ENCODE data around the gene PAX7. TPM values are rescaled to one million over a fixed set of nuclear protein-coding genes. Genes with fewer than 3 reads are reported as not detected.
"Not testable (repeated sequence)": the region's sequence is repeated elsewhere in the genome, so short reads cannot be mapped to it uniquely, and the experiment has no call there.

The PAX7 gene
- total and polyA plus RNA-seq, 2 donors (not counting 1 experiment from before 2014, with no cell fraction given): not detected

GRCh38 chr1:18583326-18583941, 47.2 kb upstream of the PAX7 start:
- Histone ChIP-seq H4K20me1 (ENCODE audit: control insufficient read depth, insufficient read depth, low read length, poor library complexity, severe bottlenecking) (no peaks in the 10 kb centered on the region), H3K4me2 (replicated peaks; ENCODE audit: low read depth, low read length, poor library complexity, severe bottlenecking) (no peak overlapping the region), H3K9me3 (ENCODE audit: control extremely low read depth in 1 of 3, control insufficient read depth in 2 of 3, insufficient read depth in 1 of 3, low read length in 2 of 3) (peaks cover 0 to 5% (median 0%) of the 10 kb centered on the region in 3 donors), H3K27ac (ENCODE audit: low read length in 2 of 2) (no peak overlapping the region), H3K79me2 (ENCODE audit: control insufficient read depth, insufficient read depth, low read length) (no peaks in the 10 kb centered on the region), H3K4me3 (ENCODE audit: control extremely low read depth in 1 of 5, extremely low read depth in 1 of 5, insufficient read depth in 1 of 5, low read depth in 2 of 5, low read length in 4 of 5) (no peak overlapping the region), H3K9ac (ENCODE audit: low read length) (no peak overlapping the region), H2AFZ (ENCODE audit: insufficient read depth, low read depth, low read length, poor library complexity, severe bottlenecking) (no peak overlapping the region), H3K4me1 (ENCODE audit: control insufficient read depth in 2 of 2, insufficient read depth in 2 of 2, low read length in 2 of 2) (no peaks in the 10 kb centered on the region), H3K36me3 (replicated peaks in 1 of 2; ENCODE audit: control extremely low read depth in 1 of 2, control insufficient read depth in 1 of 2, extremely low read depth in 1 of 2, insufficient read depth in 2 of 2, low read length in 1 of 2) (no peaks in the 10 kb centered on the region), H3K27me3 (replicated peaks in 1 of 4; ENCODE audit: control extremely low read depth in 1 of 4, control insufficient read depth in 3 of 4, insufficient read depth in 4 of 4, low read length in 3 of 4) (peaks cover 0 to 4% (median 0%) of the 10 kb centered on the region in 4 experiments)
- peaks cover 24% of the 10 kb centered on the region for H3K27me3 Mint-ChIP-seq
- no peaks in the 10 kb centered on the region for H3K9me3 Mint-ChIP-seq (ENCODE audit: insufficient read depth)
- intact Hi-C loops (cut with micrococcal nuclease): loop anchor here (5.0 kb wide), 1 partner anchor 931 kb away; no protein-coding TSS in a partner anchor
- ChIA-PET CTCF (interaction anchor here (1.1 kb wide), 1 partner anchor 8 kb away, joined by 4 read pairs; no protein-coding TSS in a partner anchor), POLR2A (no interaction called here)
- H3K27ac Mint-ChIP-seq: no peak overlapping the region
- ATAC-seq (ENCODE audit: low read depth) (no peak), DNase-seq (no peak)
- no peaks in the 10 kb centered on the region for H3K4me1 Mint-ChIP-seq
- WGBS (ENCODE audit: insufficient coverage): 63% methylated on average over 6 of the region's 7 CpGs
- TF ChIP-seq EZH2 (IDR thresholded peaks at IDR 0.05; ENCODE audit: borderline replicate concordance, insufficient read depth, low read depth, low read length, poor library complexity, severe bottlenecking) (no peak), CTCF (IDR thresholded peaks at IDR 0.05) (no peak)
- H3K4me3 Mint-ChIP-seq: no peak overlapping the region

GRCh38 chr1:18586016-18586415, 44.6 kb upstream of the PAX7 start:
- H3K27ac Mint-ChIP-seq; H3K79me2 ChIP-seq (ENCODE audit: control insufficient read depth, insufficient read depth, low read length); POLR2A ChIA-PET; H3K36me3 ChIP-seq (replicated peaks in 1 of 2; ENCODE audit: control extremely low read depth in 1 of 2, control insufficient read depth in 1 of 2, extremely low read depth in 1 of 2, insufficient read depth in 2 of 2, low read length in 1 of 2); H3K9me3 Mint-ChIP-seq (ENCODE audit: insufficient read depth); DNase-seq; H3K27me3 ChIP-seq (replicated peaks in 1 of 4; ENCODE audit: control extremely low read depth in 1 of 4, control insufficient read depth in 3 of 4, insufficient read depth in 4 of 4, low read length in 3 of 4); H3K27ac ChIP-seq (ENCODE audit: low read length in 2 of 2); H2AFZ ChIP-seq (ENCODE audit: insufficient read depth, low read depth, low read length, poor library complexity, severe bottlenecking); H4K20me1 ChIP-seq (ENCODE audit: control insufficient read depth, insufficient read depth, low read length, poor library complexity, severe bottlenecking); H3K4me1 ChIP-seq (ENCODE audit: control insufficient read depth in 2 of 2, insufficient read depth in 2 of 2, low read length in 2 of 2); ATAC-seq (ENCODE audit: low read depth); intact Hi-C loops (cut with micrococcal nuclease); H3K4me3 ChIP-seq (ENCODE audit: control extremely low read depth in 1 of 5, extremely low read depth in 1 of 5, insufficient read depth in 1 of 5, low read depth in 2 of 5, low read length in 4 of 5); H3K9ac ChIP-seq (ENCODE audit: low read length); H3K4me3 Mint-ChIP-seq; CTCF ChIA-PET; H3K4me1 Mint-ChIP-seq; H3K9me3 ChIP-seq (ENCODE audit: control extremely low read depth in 1 of 3, control insufficient read depth in 2 of 3, insufficient read depth in 1 of 3, low read length in 2 of 3); H3K4me2 ChIP-seq (replicated peaks; ENCODE audit: low read depth, low read length, poor library complexity, severe bottlenecking): not testable (repeated sequence)
- WGBS (ENCODE audit: insufficient coverage): 100% methylated on average over 2 of the region's 4 CpGs
- H3K27me3 Mint-ChIP-seq: peaks cover 21% of the 10 kb centered on the region

Measured in B cell (primary cell).